ENCODE measurements around the gene PRR12. TPM values are rescaled to one million over a fixed set of nuclear protein-coding genes. Genes with fewer than 3 reads are reported as not detected.
A peak's percentile ranks its signal among the peaks of the same experiment; 100 is the strongest.

The PRR12 gene
- polyA plus RNA-seq, 4 donors = 2.4 to 18.4 (median 8.0) TPM

- H3K4me1 ChIP-seq (ENCODE audit: control insufficient read depth in 3 of 3, insufficient read depth in 2 of 3, low read depth in 1 of 3, low read length in 2 of 3) = peaks cover 4 to 15% (median 7%) of the 10 kb centered on the region in 3 donors
- no peaks in the 10 kb centered on the region for H3K9me3 ChIP-seq (ENCODE audit: control insufficient read depth in 2 of 2, insufficient read depth in 1 of 2, low read depth in 1 of 2, low read length in 1 of 2)
- FAIRE-seq (no peak), DNase-seq (no peak)
- H3K4me3 ChIP-seq (ENCODE audit: low read depth in 1 of 3, low read length in 3 of 3) = peak overlapping the region in 1 of 3 donors; percentile 6
- WGBS, 3 donors = 69 to 82% (median 73%) methylated on average over 11 to 12 of the region's 12 CpGs
- peaks cover 12 to 52% (median 15%) of the 10 kb centered on the region in 3 donors for H3K36me3 ChIP-seq (ENCODE audit: control insufficient read depth in 3 of 3, insufficient read depth in 2 of 3, low read depth in 1 of 3, low read length in 3 of 3)
- no peaks in the 10 kb centered on the region for H3K27me3 ChIP-seq (ENCODE audit: control insufficient read depth in 3 of 3, insufficient read depth in 3 of 3, low read length in 3 of 3)
- peak overlapping the region in 2 of 3 donors; percentile 30 to 72 for H3K27ac ChIP-seq (ENCODE audit: low read depth in 1 of 3, low read length in 2 of 3)
These were observed 72.2 kb downstream of the PRR12 start for GRCh38 chr19:49663224-49663623.

DNA sequence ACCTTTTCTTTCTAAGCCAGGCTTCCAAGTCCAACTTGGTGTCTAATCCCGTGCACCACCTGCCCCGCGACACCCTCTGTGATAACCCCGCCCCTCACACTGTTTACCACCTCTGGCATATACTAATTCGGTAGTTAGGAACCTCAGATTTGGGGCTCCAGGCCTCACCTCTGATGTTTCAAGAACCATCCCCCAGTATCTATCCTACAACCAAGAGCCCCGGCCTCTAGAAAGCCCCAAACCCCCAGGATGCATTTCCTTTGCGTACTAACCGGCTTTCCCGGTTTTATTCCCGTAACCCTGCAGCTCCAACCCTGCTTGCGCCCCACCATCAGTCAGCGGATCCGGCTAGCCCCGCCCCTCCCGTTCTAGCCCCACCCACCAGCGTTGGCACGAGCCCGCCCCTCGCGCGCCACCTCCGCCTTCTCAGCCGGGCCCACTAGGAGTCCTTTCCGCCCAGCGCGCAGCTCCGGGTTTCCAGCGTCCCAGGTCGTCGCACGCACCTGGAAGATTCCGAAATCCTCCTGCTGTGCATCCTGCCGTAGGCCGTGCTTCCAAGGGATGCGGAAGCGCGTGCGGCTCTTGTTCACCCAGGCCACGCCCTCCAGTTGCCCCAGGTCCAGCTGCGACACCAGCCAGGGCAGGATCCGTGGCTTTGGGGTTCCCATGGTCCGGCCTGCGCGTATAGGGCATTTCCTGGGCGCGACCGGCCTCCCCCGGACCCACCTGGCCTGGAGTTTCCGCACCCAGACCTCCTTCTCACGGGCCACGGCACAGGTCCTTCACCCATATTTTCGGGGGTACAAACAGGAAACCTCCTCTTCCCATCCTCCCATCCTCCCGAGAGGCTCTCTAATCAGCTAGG lies 73.4 kb downstream of the PRR12 start:
- Histone ChIP-seq H3K27me3 (ENCODE audit: control insufficient read depth in 3 of 3, insufficient read depth in 3 of 3, low read length in 3 of 3) (no peaks in the 10 kb centered on the region), H3K4me3 (ENCODE audit: low read depth in 1 of 3, low read length in 3 of 3) (peak overlapping the region; percentile 64 to 79 (median 69)), H3K27ac (ENCODE audit: low read depth in 1 of 3, low read length in 2 of 3) (peak overlapping the region; percentile 70 to 88 (median 85)), H3K4me1 (ENCODE audit: control insufficient read depth in 3 of 3, insufficient read depth in 2 of 3, low read depth in 1 of 3, low read length in 2 of 3) (peaks cover 4 to 15% (median 7%) of the 10 kb centered on the region in 3 donors), H3K9me3 (ENCODE audit: control insufficient read depth in 2 of 2, insufficient read depth in 1 of 2, low read depth in 1 of 2, low read length in 1 of 2) (no peaks in the 10 kb centered on the region), H3K36me3 (ENCODE audit: control insufficient read depth in 3 of 3, insufficient read depth in 2 of 3, low read depth in 1 of 3, low read length in 3 of 3) (peaks cover 5 to 50% (median 12%) of the 10 kb centered on the region in 3 donors)
- 0 to 1% (median 1%) methylated on average over 53 of the region's 53 CpGs for WGBS, 3 donors
- DNase-seq (peak; percentile 91 to 94), FAIRE-seq (no peak)

GRCh38 chr19:49665036-49665350 lies 74.0 kb downstream of the PRR12 start:
- peaks cover 4 to 15% (median 7%) of the 10 kb centered on the region in 3 donors for H3K4me1 ChIP-seq (ENCODE audit: control insufficient read depth in 3 of 3, insufficient read depth in 2 of 3, low read depth in 1 of 3, low read length in 2 of 3)
- WGBS, 3 donors = 0 to 2% (median 1%) methylated on average over 7 of the region's 7 CpGs
- peak overlapping the region; percentile 70 to 88 (median 85) for H3K27ac ChIP-seq (ENCODE audit: low read depth in 1 of 3, low read length in 2 of 3)
- H3K9me3 ChIP-seq (ENCODE audit: control insufficient read depth in 2 of 2, insufficient read depth in 1 of 2, low read depth in 1 of 2, low read length in 1 of 2) = no peaks in the 10 kb centered on the region
- no peak for FAIRE-seq
- no peak for DNase-seq
- peak overlapping the region; percentile 64 to 79 (median 69) for H3K4me3 ChIP-seq (ENCODE audit: low read depth in 1 of 3, low read length in 3 of 3)
- peaks cover 4 to 48% (median 12%) of the 10 kb centered on the region in 3 donors for H3K36me3 ChIP-seq (ENCODE audit: control insufficient read depth in 3 of 3, insufficient read depth in 2 of 3, low read depth in 1 of 3, low read length in 3 of 3)
- H3K27me3 ChIP-seq (ENCODE audit: control insufficient read depth in 3 of 3, insufficient read depth in 3 of 3, low read length in 3 of 3) = no peaks in the 10 kb centered on the region

DNA sequence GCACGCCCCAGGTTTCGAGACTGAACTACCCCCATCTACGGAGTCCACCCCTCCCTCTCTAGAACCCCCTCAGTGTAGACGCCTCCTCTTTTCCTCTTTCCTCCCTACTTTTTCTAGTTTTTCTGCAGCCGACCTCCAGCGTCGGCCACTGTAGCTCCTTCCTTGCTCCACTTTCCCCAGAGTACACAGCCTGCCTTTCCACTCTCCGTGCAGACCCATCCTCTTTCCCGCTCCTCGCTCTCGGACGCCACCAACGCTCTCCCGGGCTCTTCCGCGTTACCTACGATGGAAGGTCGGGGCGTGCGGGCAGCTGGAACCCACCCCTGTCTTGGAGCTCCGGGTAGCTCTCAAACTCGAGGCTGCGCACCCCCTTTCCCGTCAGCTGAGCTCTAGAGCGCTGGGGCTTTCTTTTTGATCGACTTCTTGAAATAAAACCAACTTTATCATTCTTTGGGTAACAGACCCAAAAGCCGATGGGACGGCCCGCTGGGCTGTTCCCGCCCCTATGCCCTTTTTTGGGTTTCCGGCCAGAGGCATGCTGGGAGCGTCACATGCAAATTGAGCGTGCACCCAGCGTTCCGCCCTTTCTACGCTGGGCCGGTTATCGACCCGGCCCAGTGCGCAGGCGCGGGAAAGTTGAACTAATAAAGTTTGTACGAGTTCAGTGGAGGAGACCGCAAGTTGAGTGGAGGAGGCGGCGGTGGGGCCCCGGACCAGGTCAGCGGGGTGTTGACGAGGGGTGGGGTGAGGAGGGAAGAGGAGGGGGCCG lies 74.6 kb downstream of the PRR12 start, which contains the start of the genes BCL2L12 and IRF3:
TSS of gene BCL2L12 (plus strand) at position 583 of the 769 bp plus-strand sequence. CDS start 760 bp downstream, outside the sequence.
TSS of gene IRF3 (minus strand) at position 507 of the 769 bp plus-strand sequence. CDS start 1,019 bp downstream, outside the sequence.
- peak within 1 kb of the TSS; percentile 70 to 88 (median 85) for H3K27ac ChIP-seq (ENCODE audit: low read depth in 1 of 3, low read length in 2 of 3)
- DNase-seq (peak; percentile 98 to 99), FAIRE-seq (no peak)
- WGBS, 3 donors = 0 to 1% (median 0%) methylated on average over 49 to 50 of the region's 50 CpGs
- peaks cover 3 to 47% (median 12%) of the 10 kb centered on the region in 3 donors for H3K36me3 ChIP-seq (ENCODE audit: control insufficient read depth in 3 of 3, insufficient read depth in 2 of 3, low read depth in 1 of 3, low read length in 3 of 3)
- peaks cover 4 to 15% (median 7%) of the 10 kb centered on the region in 3 donors for H3K4me1 ChIP-seq (ENCODE audit: control insufficient read depth in 3 of 3, insufficient read depth in 2 of 3, low read depth in 1 of 3, low read length in 2 of 3)
- H3K27me3 ChIP-seq (ENCODE audit: control insufficient read depth in 3 of 3, insufficient read depth in 3 of 3, low read length in 3 of 3) = no peaks in the 10 kb centered on the region
- H3K9me3 ChIP-seq (ENCODE audit: control insufficient read depth in 2 of 2, insufficient read depth in 1 of 2, low read depth in 1 of 2, low read length in 1 of 2) = no peaks in the 10 kb centered on the region
- H3K4me3 ChIP-seq (ENCODE audit: low read depth in 1 of 3, low read length in 3 of 3) = peak within 1 kb of the TSS; percentile 64 to 79 (median 69)

- H3K36me3 ChIP-seq (ENCODE audit: control insufficient read depth in 3 of 3, insufficient read depth in 2 of 3, low read depth in 1 of 3, low read length in 3 of 3) = peaks cover 3 to 43% (median 12%) of the 10 kb centered on the region in 3 donors
- H3K4me1 ChIP-seq (ENCODE audit: control insufficient read depth in 3 of 3, insufficient read depth in 2 of 3, low read depth in 1 of 3, low read length in 2 of 3) = peaks cover 4 to 15% (median 7%) of the 10 kb centered on the region in 3 donors
- H3K27ac ChIP-seq (ENCODE audit: low read depth in 1 of 3, low read length in 2 of 3) = peak overlapping the region in 2 of 3 donors; percentile 43 to 70
- no peaks in the 10 kb centered on the region for H3K27me3 ChIP-seq (ENCODE audit: control insufficient read depth in 3 of 3, insufficient read depth in 3 of 3, low read length in 3 of 3)
- 0 to 3% (median 1%) methylated on average over 9 of the region's 9 CpGs for WGBS, 3 donors
- H3K4me3 ChIP-seq (ENCODE audit: low read depth in 1 of 3, low read length in 3 of 3) = peak overlapping the region; percentile 6 to 79 (median 69)
- H3K9me3 ChIP-seq (ENCODE audit: control insufficient read depth in 2 of 2, insufficient read depth in 1 of 2, low read depth in 1 of 2, low read length in 1 of 2) = no peaks in the 10 kb centered on the region
- no peak for DNase-seq
- FAIRE-seq = no peak
These were observed 75.1 kb downstream of the PRR12 start for GRCh38 chr19:49666120-49666444.

- H3K4me3 ChIP-seq (ENCODE audit: low read depth in 1 of 3, low read length in 3 of 3) = no peak overlapping the region
- no peak overlapping the region for H3K27ac ChIP-seq (ENCODE audit: low read depth in 1 of 3, low read length in 2 of 3)
- DNase-seq = no peak
- FAIRE-seq = no peak
- H3K27me3 ChIP-seq (ENCODE audit: control insufficient read depth in 3 of 3, insufficient read depth in 3 of 3, low read length in 3 of 3) = no peaks in the 10 kb centered on the region
- 88 to 95% (median 89%) methylated on average over 2 of the region's 2 CpGs for WGBS, 3 donors
- no peaks in the 10 kb centered on the region for H3K9me3 ChIP-seq (ENCODE audit: control insufficient read depth in 2 of 2, insufficient read depth in 1 of 2, low read depth in 1 of 2, low read length in 1 of 2)
- peaks cover 0 to 32% (median 6%) of the 10 kb centered on the region in 3 donors for H3K36me3 ChIP-seq (ENCODE audit: control insufficient read depth in 3 of 3, insufficient read depth in 2 of 3, low read depth in 1 of 3, low read length in 3 of 3)
- H3K4me1 ChIP-seq (ENCODE audit: control insufficient read depth in 3 of 3, insufficient read depth in 2 of 3, low read depth in 1 of 3, low read length in 2 of 3) = peaks cover 4 to 22% (median 7%) of the 10 kb centered on the region in 3 donors
These were observed 76.5 kb downstream of the PRR12 start for GRCh38 chr19:49667473-49667872.

DNA sequence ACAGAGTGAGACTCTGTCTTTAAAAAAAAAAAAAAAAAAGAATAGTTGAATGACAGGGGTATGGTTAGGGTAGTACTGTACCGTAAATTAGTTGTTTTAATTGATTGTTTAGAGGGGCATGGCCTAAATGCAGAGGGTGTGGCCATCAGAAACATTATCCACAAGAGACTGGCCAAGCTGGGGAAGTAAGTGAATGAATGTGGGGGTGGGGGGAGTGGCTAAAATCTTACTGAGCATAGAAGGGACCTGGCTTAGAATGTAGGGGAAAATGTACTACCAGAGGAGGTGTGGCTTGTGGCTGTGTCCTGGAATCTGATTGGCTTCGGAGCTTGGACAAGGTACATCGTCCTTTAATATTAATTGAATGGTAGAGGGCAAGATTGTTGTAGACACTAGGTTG lies 78.5 kb downstream of the PRR12 start:
- 91 to 92% (median 91%) methylated on average over 3 of the region's 3 CpGs for WGBS, 3 donors
- H3K9me3 ChIP-seq (ENCODE audit: control insufficient read depth in 2 of 2, insufficient read depth in 1 of 2, low read depth in 1 of 2, low read length in 1 of 2) = no peaks in the 10 kb centered on the region
- no peak overlapping the region for H3K4me3 ChIP-seq (ENCODE audit: low read depth in 1 of 3, low read length in 3 of 3)
- no peak for FAIRE-seq
- DNase-seq = no peak
- peaks cover 0 to 29% (median 0%) of the 10 kb centered on the region in 3 donors for H3K36me3 ChIP-seq (ENCODE audit: control insufficient read depth in 3 of 3, insufficient read depth in 2 of 3, low read depth in 1 of 3, low read length in 3 of 3)
- no peak overlapping the region for H3K27ac ChIP-seq (ENCODE audit: low read depth in 1 of 3, low read length in 2 of 3)
- H3K4me1 ChIP-seq (ENCODE audit: control insufficient read depth in 3 of 3, insufficient read depth in 2 of 3, low read depth in 1 of 3, low read length in 2 of 3) = peaks cover 4 to 17% (median 4%) of the 10 kb centered on the region in 3 donors
- H3K27me3 ChIP-seq (ENCODE audit: control insufficient read depth in 3 of 3, insufficient read depth in 3 of 3, low read length in 3 of 3) = no peaks in the 10 kb centered on the region
